SKM-1 treated with dmso at 0.1 percent for 144 hours (cell line): ENCODE data around the gene LRRC8A.
"Not testable (repeated sequence)": the region's sequence is repeated elsewhere in the genome, so short reads cannot be mapped to it uniquely, and the experiment has no call there.

Experiments
- DNase-seq: peaks from one replicate; lab custom pipeline; 2025; ENCODE audit not compliant: unreplicated experiment; lab: John Stamatoyannopoulos, UW

LRRC8A gene

DNA sequence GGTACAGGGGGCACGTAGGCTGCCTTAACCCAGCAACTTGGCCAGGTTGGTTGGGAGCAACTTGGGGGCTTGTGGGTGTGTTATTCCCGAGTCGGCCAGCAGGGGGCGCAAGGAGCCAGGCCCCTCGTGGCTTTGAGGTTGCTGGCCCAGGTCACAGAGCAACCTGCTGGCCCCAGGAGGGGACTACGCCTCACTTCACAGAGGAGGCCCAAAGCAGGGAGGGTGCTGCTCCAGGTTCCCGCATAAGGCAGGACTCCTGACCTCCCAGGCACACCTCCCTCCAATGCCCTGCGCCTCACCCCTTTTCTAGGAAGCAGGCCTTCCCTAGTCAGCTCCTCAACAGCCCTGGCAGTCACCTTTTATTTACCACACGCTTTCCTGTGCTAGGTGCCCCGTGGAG is 18.3 kb upstream of the LRRC8A start:
- DNase-seq, result peak; percentile 27

DNA sequence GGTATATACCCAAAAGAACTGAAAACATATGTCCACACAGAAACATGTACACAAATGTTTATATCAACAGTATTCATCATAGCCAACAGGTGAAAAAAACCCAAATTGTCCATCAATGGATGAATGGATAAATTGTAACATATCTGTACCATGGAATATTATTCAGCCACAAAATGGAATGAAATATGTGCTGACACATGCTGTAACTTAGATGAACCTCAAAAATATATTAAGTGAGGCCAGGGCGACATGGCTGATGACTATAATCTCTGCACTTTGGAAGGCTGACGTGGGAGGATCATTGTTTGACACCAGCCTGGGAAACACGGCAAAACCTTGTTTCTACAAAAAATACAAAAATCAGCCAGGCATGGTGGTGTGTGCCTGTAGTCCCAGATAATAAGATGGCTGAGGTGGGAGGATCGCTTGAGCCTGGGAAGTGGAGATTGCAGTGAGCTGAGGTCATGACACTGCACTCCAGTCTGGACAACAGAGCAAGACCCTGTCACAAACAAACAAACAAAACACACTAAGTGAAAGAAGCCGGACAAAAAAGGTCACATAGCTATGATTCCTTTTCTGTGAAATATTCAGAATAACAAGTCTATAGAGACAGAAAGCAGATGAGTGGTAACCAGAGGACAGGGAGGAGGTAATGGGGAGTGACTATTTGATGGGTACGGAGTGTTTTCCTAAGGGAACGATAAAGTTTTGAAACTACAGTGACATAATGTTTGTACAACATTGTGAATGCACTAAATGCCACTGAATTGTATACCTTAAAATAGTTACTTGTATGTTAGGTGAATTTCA is 11.6 kb upstream of the LRRC8A start:
- DNase-seq, result no peak

DNA sequence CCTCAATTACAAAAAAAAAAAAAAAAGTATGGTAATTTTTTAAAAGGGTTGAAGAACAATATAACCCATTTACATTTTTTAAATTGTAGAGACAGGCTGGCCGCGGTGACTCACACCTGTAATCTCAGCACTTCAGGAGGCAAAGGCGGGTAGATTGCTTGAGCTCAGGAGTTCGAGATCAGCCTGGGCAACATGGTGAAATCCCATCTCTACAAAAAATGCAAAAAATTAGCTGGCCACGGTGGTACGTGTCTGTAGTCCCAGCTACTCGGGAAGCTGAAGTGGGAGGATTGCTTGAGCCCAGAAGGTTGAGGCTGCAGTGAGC is 11.0 kb upstream of the LRRC8A start:
- not testable (repeated sequence) for DNase-seq

DNA sequence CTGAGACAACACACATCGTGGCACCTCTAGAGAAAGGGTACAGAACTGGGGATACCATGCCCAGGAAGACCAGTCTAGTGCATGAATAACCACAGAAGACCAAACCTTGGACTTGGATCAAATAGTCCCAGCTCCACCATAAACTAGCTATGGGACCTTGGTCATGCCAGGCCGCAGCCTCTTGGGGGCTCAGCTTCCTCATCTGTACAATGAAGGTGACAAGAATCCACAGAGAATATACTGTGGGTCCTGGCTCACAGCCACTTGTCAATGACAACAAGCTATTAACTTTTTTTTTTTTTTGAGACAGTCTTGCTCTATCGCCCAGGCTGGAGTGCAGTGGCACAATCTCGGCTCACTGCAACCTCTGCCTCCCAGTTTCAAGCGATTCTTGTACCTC is 4.1 kb upstream of the LRRC8A start:
- DNase-seq, result no peak

DNA sequence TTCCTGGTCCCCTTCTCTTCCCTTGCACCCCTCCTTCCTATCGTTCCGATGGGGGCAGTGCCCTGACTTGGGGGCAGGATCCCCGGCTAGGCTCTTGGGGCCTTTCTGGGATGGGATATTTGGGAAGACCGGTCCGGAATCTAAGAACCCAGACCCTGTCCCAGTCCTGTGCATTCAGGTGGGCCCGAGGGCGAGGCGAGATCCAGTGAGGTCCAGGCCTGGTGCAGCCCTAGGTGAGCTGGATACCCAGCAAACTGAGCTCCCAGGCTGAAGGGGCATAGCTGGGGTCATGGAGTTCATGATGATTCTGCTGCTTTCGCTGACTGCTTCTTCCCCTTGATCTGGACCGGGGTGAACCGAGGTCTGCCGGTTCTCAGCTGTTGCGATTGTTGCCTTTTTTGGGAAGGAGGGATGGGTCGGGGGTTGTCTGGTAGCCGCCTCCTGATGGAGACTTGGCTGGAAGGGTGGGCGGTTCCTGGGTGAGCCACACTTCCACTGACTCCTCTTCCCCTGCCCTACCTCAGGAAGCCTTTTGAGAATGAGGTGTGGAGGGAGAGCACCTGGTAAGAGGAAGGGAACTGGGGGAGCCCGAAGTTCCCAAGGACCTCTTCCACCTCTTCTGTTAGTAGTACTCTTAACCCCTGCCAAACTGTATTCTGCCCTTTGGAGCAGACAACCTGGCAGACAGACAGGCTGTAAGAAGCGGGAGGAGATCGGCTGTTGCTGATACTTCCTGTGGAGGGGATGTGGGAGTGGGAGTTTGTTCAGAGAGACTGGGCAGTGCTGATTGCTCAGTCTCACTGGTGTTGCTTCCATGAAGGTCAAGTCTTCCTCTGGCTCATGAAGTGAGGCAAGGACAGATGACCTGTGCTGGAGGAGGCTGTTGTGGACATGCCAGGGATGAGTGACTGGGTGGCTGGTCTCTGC is 1.0 kb downstream of the LRRC8A start:
- DNase-seq, result no peak

DNA sequence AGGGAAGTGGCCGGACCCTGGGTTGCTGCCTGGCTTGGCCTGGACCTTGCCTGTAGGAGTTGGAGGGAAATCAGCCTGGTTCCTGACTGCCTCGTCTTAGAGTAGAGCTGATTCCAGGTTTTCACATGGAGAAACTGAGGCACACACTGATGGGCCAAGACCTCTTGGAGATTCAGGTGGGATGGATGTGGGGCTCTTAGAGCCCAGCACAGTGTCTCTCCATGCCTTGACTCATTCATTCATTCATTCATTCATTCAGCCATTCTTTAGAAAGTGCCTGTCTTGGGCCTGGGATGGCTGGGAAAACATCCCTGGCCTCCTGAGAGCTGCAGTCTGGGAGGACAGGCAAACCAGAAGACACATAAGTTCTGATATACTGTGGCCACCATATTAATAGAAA is 2.2 kb downstream of the LRRC8A start:
- no peak for DNase-seq

DNA sequence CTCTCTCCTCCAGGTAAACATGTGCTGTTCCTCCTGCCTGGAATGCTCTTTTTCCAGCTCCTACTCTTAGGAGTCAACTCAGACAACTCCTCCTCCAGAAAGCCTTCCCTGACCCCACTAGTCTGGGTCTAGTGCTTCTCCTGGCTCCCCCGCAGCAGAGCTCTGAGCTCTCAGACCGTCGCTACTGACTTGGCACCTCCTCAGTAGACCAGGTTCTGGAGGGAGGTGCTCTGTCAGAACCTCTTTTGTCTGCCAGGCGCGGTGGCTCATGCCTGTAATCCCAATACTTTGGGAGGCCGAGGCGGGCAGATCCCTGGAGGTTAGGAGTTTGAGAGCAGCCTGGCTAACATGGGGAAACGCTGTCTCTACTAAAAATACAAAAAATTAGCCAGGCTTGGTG is 3.4 kb downstream of the LRRC8A start:
- DNase-seq, result no peak

DNA sequence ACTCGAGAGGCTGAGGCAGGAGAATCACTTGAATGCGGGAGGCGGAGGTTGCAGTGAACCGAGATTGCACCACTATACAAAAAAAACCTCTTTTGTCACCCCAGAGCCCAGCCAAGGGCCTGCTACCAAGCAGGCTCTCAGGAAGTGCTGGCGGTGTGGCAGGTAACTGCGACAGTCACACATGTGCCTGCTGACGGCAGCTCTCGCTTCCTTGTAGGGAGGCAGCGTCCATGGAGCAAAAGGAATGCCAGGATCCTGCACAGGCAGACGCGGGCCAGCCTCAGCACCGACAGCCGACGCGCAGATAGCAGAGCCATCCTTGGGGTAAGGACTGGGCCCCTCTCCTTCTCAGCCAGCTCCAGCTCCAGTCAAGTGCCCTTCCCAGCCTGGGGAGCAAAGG is 3.9 kb downstream of the LRRC8A start:
- DNase-seq, result no peak

DNA sequence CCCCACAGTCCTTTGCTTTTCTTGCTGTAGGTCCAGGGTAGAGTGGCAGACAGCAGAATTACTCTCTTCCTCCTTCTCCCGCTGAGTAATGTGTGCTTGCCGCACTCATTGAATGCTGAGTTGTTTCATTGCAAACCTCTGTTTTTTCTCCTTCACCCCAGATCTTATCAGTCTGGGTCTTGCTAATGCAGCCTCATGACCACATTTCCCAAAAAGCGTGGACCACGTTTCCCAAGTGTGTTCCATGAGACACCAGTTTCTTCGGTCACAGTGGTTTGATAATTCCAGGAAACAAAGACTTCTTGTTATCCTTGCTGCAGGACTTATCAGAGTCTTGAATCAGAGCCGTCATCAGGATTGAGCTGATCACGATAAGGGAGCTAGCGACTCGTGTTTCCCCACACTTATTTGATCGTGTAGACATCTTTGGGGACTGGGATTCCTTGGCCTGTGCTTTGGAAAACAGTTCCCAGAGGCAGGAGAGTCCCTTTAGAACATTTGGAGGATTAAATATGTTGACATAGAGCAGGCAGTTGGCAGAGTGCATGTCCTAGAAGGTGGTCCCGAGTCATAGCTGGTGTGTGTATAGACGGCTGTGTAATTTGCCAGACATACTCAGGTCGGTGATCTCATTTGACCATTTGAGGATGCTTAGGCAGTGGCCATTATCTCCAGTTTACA is 4.4 kb downstream of the LRRC8A start:
- DNase-seq, result no peak

DNA sequence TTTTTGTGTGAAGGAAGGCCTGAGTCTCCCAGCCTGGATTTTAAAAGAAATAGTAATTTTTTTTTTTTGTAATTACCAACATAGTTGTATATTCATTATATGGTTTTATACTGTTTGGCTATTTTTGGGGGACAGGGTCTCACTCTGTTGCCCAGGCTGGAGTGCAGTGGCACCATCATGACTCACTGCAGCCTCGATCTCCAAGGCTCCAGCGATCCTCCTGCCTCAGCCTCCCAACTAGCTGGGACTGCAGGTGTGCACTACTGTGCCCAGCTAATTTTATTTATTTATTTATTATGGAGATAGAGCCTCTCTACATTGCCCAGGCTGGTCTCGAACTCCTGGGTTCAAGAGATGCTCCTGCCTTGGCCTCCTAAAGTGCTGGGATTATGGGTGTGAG is 5.1 kb downstream of the LRRC8A start:
- no peak for DNase-seq

DNA sequence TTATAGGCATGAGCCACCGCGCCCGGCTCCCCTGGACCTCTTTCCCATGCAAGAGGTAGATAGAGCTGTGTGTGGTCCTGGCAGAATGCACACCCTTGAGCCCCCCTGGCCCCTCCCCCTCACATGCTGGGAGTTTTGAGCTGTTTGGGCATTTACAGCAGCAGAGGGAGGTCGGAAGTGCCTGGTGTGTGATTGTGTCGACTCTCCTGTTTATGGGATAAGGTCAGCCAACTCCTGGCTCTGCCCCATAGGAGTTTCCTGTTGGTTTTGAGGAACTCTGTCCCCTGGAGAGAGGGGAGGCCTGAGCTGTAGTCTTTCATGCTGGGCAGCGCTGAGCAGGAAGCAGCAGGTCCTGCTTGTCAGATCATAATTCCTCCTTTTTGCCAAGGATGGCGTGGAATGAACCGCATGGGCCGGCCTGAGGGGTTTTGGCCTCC is 6.0 kb downstream of the LRRC8A start:
- DNase-seq, result no peak

DNA sequence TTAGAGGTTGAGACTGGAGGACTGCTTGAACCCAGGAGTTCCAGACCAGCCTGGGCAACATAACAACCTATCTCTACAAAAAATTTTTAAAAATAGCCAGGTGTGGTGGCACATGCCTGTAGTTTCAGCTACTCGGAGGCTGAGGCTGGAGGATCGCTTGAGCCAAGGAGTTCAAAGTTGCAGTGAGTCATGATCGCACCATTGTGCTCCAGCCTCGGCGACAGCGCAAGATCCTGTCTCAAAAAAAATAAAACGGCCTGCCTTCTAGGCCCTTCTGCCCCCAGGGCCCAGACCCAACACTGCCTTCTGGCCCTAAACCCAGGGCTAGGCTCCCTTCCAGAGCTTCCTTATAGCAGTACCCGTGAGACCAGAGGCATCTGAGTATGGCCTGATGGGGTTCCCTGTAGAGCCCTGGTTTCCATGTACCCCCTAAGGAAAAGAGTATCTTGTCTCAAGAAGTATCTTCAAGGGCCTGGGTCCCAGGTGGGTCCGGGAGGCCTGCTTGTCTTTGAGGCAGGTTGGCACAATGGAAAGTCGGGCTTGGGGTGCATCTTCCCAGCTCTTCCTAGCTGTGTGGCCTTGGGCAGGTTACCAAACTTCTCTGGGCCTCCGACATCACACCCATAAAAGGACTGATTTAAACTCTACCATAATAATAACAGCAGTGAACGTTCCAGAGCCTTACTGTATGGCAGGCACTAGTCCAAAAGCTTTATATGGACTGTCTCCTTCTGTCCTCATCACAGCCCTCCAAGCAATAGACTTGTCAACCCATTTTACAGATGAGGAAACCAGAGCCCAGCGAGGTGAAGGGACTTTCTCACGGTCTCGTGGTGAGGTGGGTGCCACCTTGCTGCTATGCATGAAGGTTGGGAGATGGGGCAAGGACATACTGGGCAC is 9.6 kb downstream of the LRRC8A start:
- no peak for DNase-seq

DNA sequence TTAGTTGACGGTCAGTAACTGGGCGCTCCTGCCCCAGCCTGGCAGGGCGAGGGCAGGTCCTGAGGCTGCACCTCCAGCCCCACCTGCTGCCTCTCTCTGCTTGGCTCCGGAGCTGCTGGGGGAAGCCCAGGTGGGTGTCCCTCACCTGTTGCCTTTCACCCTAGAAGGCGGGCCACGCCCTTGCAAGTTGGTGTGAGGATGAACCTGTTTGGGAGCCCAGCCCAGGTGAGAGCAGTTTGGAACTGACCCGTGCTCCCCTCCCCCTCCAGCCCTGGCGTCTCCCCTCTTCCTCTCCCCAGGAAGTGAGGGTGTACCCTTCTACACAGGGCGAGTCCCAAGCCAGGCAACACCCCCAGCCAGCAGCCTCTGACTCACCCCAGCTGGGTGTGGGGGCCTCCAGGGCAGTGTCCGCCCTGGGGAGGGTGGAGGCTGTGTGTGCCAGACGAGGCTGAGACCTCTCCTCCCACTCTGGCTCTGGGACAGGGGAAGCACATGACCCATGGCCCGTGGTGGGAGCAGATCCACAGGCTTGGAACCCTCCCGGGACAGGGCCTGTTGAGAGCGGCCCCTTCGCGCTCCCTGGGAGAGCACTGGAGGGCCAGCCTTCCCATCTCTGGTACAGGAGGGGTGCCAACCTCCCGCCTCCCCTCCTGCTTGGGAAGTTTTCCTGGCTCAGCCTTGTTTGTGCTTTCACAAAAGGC is 10.4 kb downstream of the LRRC8A start:
- DNase-seq, result no peak

DNA sequence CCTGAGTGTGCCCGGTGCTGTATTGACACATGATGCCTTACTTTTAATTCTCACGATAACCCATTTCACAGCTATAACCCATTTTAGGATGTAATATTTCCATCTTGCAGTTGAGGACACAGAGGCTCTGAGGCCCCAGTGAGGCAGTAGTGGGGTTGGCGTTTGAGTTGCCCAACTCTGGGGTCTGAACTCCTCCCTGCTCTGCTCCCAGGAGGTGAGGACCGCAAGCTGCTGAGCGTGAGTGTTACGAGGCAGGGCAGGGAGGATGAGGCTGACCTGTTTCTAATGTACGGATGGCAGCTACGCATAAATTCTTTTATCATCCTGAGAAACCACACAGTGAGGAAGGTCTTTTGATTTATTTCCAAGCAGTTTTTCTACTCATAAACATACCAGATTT is 11.4 kb downstream of the LRRC8A start:
- DNase-seq, result no peak

DNA sequence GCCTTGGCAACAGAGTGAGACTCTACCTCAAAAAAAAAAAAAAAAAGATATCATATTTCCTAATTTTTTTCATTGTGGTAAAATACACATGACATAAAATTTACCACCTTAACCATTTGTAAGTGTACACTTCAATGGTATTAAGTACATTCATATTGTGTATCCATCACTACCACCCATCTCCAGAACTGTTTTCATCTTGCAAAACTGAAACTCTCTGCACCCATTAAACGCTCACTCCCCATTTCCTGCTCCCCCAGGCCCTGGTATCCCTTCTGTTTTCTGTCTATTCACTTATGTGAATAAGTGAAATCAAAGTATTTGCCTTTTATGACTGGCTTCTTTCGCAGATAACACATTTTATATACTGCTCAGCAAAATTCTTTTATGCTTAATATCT is 12.8 kb downstream of the LRRC8A start:
- no peak for DNase-seq

DNA sequence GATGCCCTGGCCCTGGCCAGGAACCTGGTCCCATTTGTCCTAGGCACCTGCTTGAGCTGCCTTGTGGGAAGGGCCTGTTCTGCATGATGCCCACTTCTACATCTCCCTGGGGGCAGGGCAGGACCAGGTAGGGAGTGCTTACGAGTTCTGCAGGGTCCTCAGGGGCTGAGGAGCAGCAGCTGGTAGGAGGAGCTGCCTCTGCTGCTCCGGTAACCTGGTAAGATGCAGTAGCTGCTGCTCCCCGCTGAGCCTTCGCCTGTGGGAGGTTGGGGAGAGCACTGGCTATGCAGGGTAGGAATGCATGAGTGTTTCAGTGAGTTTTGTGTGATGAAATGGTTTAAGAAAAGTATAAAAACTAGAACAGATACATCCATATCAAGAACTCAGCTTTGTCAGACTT is 13.6 kb downstream of the LRRC8A start:
- no peak for DNase-seq

DNA sequence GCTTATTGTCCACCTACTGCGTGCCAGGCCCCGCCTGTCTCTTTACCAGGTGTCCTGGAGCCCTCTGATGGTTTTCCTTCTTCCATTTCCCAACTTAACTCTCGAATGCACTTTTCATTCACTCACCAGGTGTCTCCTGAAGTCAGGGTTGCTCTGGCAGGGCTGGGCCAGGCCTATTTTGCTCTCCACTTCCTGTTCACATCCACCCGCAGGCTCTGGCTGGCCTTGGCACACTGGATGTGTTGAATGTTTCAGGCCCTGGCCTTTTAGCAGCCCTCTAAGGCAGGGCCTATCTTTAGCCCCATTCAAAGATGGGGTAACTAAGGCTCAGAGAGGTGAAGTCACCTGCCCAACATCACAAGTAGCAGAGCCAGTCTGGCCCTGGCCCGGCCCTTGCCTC is 16.4 kb downstream of the LRRC8A start:
- no peak for DNase-seq

DNA sequence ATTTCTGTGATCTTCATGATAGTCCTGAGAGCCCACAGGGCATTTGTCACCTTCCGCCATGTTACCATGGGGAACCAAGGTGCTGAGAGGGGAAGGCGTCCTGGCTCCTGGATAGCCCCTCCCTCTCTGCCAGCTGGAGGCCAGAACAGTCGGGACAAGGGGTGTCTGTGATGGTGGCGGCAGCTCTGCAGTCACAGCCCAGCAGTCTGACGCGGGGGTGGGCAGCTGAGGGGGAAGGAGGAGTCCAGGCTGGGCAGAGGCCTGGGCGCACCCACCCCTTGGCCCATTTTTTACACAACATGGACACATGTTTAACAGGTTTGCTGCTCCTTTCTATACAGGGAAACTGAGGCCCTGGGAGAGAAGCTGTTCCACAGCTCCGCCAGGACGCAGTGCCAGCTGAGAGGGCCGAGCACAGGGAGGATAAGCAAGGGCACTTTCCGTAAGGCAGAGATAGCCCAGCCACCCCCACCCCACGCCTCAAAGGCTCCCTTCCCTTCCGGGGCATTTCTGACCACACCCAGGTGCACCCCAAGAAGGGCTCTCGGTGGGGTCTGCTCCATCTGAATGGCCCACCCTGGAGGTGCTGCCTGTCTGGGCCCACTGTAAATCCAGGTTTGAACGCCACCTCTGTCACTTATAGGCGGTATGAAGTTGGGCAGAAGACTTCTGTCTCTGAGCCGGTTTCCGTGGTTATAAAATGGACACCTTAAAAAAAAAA is 17.1 kb downstream of the LRRC8A start:
- no peak for DNase-seq

DNA sequence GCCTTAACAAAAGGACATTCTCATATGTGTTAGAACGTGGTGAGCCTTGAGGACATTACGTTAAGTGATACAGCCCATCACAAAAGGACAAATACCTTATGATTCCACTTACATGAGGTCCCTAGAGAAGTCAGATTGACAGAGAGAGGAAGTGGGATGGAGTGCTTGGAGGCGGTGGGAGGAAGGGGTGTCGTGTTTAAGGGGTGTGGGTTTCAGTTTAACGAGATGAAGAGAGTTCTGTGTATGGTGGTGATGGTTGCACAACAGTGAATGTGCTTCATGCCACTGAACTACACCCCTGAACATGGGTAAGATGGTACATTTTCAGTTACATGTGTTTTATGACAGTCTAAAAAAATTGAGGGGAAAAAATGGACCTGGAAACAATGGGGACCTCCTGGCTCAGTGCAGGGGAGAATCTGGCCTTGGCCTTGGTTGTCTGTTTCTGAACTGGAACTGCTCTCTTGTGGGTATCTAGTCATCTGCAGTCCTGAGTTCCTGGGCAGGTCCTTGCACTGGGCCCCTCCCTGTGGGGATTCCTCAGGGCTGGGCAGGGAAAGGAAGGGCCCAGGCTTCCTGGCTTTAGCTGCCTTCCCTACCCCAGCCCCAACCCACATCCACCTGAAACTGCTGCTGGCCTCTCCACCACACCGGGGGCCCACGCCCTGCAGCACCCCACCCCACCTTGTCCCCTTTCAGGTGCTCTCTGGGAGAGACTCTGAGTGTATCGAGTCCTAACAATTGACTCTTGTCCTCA is 17.8 kb downstream of the LRRC8A start:
- DNase-seq, result no peak
